SK-N-SH (cell line): ENCODE data around the gene SCN4A. TPM values are rescaled to one million over a fixed set of nuclear protein-coding genes. Genes with fewer than 3 reads are reported as not detected.
"Not testable (repeated sequence)": the region's sequence is repeated elsewhere in the genome, so short reads cannot be mapped to it uniquely, and the experiment has no call there.

Source experiments
- CTCF ChIA-PET: fragments of 300-600, 350-600 bp; formaldehyde crosslinking; extraction: SDS; loops from one replicate; lab custom pipeline; 2021; lab: Yijun Ruan, JAX
- POLR2A ChIA-PET: fragments of 350-600 bp; sonication (Branson Sonifier 250); formaldehyde crosslinking; extraction: SDS; loops from one replicate; lab custom pipeline; 2020; ENCODE audit warnings: antibody characterized with exemption, inconsistent platforms; lab: Yijun Ruan, JAX
- DNase-seq: peaks from one replicate; pipeline ENCODE4 v3.0.0; 2012
- H2AFZ ChIP-seq: fragments of 200-600 bp; sonication (generic); 2 replicates; pipeline ENCODE4 v1.8.1; 2016; ENCODE audit warnings: antibody characterized with exemption, mild to moderate bottlenecking, low read depth
- H3F3A ChIP-seq: fragments of 200-600 bp; sonication (generic); replicated peaks from 2 replicates; pipeline ENCODE3; 2016; ENCODE audit warnings: antibody characterized with exemption, mild to moderate bottlenecking; ENCODE audit not compliant: insufficient read depth
- H3K27ac ChIP-seq, 2 experiments: fragments of 200-500 bp in 1 of 2; fragments of 200-600 bp in 1 of 2; sonication (Bioruptor generic) in 1 of 2; sonication (generic), shearing (Covaris generic) in 1 of 2; 2 replicates each; pipeline versions ENCODE4 v1.5.1 to v1.6.1; 2014 to 2016; ENCODE audit warnings: low read depth in 2 of 2, inconsistent platforms in 1 of 2, low read length in 1 of 2, mild to moderate bottlenecking in 1 of 2, mixed read lengths in 1 of 2
- H3K27me3 ChIP-seq: fragments of 200-600 bp; sonication (generic), shearing (Covaris generic); 2 replicates; pipeline ENCODE4 v1.6.1; 2016; ENCODE audit warnings: mixed run types; ENCODE audit not compliant: insufficient read depth
- H3K36me3 ChIP-seq, 2 experiments: fragments of 200-500 bp in 1 of 2; fragments of 200-600 bp in 1 of 2; sonication (Bioruptor generic) in 1 of 2; sonication (generic) in 1 of 2; replicated peaks in 1 of 2; 2 replicates each; pipeline versions ENCODE3 to v1.5.1; 2014 to 2016; ENCODE audit warnings: low read length in 1 of 2, mild to moderate bottlenecking in 1 of 2; ENCODE audit not compliant: insufficient read depth in 2 of 2, control insufficient read depth in 1 of 2
- H3K4me1 ChIP-seq, 2 experiments: fragments of 200-500 bp in 1 of 2; fragments of 200-600 bp in 1 of 2; sonication (Bioruptor generic) in 1 of 2; sonication (generic), shearing (Covaris generic) in 1 of 2; 2 replicates each; pipeline versions ENCODE4 v1.5.1 to v1.6.1; 2014 to 2016; ENCODE audit warnings: low read depth in 1 of 2, low read length in 1 of 2, mixed run types in 1 of 2; ENCODE audit not compliant: insufficient read depth in 2 of 2, control insufficient read depth in 1 of 2
- H3K4me2 ChIP-seq: fragments of 200-600 bp; sonication (generic), shearing (Covaris generic); 2 replicates; pipeline ENCODE4 v1.6.1; 2017; ENCODE audit warnings: mixed run types
- H3K4me3 ChIP-seq, 2 experiments: fragments of 200-500 bp in 1 of 2; fragments of 200-600 bp in 1 of 2; sonication (Bioruptor generic) in 1 of 2; sonication (generic), shearing (Covaris generic) in 1 of 2; 2 replicates each; pipeline versions ENCODE4 v1.5.1 to v1.8.1; 2014 to 2016; ENCODE audit warnings: low read depth in 2 of 2, inconsistent platforms in 1 of 2, low read length in 1 of 2, mild to moderate bottlenecking in 1 of 2, mixed read lengths in 1 of 2, moderate library complexity in 1 of 2
- H3K79me2 ChIP-seq: fragments of 200-600 bp; sonication (generic); 2 replicates; pipeline ENCODE4 v1.8.1; 2017; ENCODE audit warnings: mild to moderate bottlenecking; ENCODE audit not compliant: insufficient read depth
- H3K9ac ChIP-seq: fragments of 200-600 bp; sonication (generic); 2 replicates; pipeline ENCODE4 v1.6.1; 2017; ENCODE audit warnings: mixed run types
- H3K9me2 ChIP-seq: fragments of 200-600 bp; sonication (generic); 2 replicates; pipeline ENCODE4 v1.6.1; 2017; ENCODE audit warnings: mixed run types
- H3K9me3 ChIP-seq: fragments of 200-600 bp; sonication (generic); 2 replicates; pipeline ENCODE4 v1.6.1; 2017; ENCODE audit warnings: mixed run types, mild to moderate bottlenecking, moderate library complexity
- H4K20me1 ChIP-seq: fragments of 200-600 bp; sonication (generic); 2 replicates; pipeline ENCODE4 v1.6.1; 2017; ENCODE audit warnings: mild to moderate bottlenecking, mixed run types; ENCODE audit not compliant: insufficient read depth
- FOSL2 ChIP-seq: IDR thresholded peaks from 2 replicates; pipeline ENCODE4 v1.4.0; 2012; ENCODE audit warnings: low read depth, mild to moderate bottlenecking, moderate library complexity, borderline replicate concordance
- RCOR1 ChIP-seq: fragments of 150-350 bp; IDR thresholded peaks from 2 replicates; pipeline ENCODE4 v1.6.1; 2017; ENCODE audit warnings: antibody characterized with exemption, low read length
- RXRA ChIP-seq: IDR thresholded peaks from 2 replicates; pipeline ENCODE4 v1.4.0; 2012; ENCODE audit warnings: low read depth, mild to moderate bottlenecking, borderline replicate concordance
- SMC3 ChIP-seq: IDR thresholded peaks from 2 replicates; pipeline ENCODE4 v1.6.1; 2012; ENCODE audit warnings: low read depth, low read length, improper control_type of control experiment
- TAF1 ChIP-seq: IDR thresholded peaks from 2 replicates; pipeline ENCODE4 v1.6.1; 2012; ENCODE audit warnings: low read depth, mild to moderate bottlenecking, low read length, moderate library complexity, borderline replicate concordance
- YY1 ChIP-seq: IDR thresholded peaks from 2 replicates; pipeline ENCODE4 v1.4.0; 2012; ENCODE audit warnings: low read depth, mild to moderate bottlenecking
- WGBS: methylation state at CpG from one replicate; pipeline ENCODE4 v1.1.6; 2017; ENCODE audit warnings: low lambda C conversion rate; 5-methylcytosine and 5-hydroxymethylcytosine counted together
- polyA plus RNA-seq, 3 experiments: library from polyadenylated mRNA; depleted of rRNA; stranded (reverse); fragments of >200 nt; gene quantifications; 2 replicates each; pipeline ENCODE4 v1.2.3, GENCODE V29; 2012
- TF ChIP-seq, protein P1 (sequence below): IDR thresholded peaks from 2 replicates; pipeline ENCODE4 v1.4.0; 2012; ENCODE audit warnings: low read depth, borderline replicate concordance
- TF ChIP-seq, protein P2 (sequence below): fragments of 150-350 bp; IDR thresholded peaks from 2 replicates; pipeline ENCODE4 v1.6.1; 2016; ENCODE audit warnings: mild to moderate bottlenecking, low read depth, low read length

Gene SCN4A
- polyA plus RNA-seq, 1 of the 3 experiments (the other 2 are of a cell fraction): not detected

GRCh38 chr17:63918305-63918704, 54.4 kb downstream of the SCN4A start:
- DNase-seq: no peak
- Histone ChIP-seq H3K4me3 (no peak overlapping the region), H3K9me3 (no peaks in the 10 kb centered on the region), H3K36me3 (no peaks in the 10 kb centered on the region), H3K27me3 (peaks cover 40% of the 10 kb centered on the region), H3K79me2 (no peaks in the 10 kb centered on the region), H3K9me2 (no peaks in the 10 kb centered on the region), H3K9ac (no peak overlapping the region), H3K4me2 (no peak overlapping the region), H3F3A (no peaks in the 10 kb centered on the region), H3K27ac (no peak overlapping the region), H3K4me1 (no peaks in the 10 kb centered on the region), H2AFZ (no peak overlapping the region), H4K20me1 (no peaks in the 10 kb centered on the region)
- TF ChIP-seq RCOR1 (no peak), FOSL2 (no peak), SMC3 (no peak), RXRA (no peak)
- TF ChIP-seq, protein P1, sequence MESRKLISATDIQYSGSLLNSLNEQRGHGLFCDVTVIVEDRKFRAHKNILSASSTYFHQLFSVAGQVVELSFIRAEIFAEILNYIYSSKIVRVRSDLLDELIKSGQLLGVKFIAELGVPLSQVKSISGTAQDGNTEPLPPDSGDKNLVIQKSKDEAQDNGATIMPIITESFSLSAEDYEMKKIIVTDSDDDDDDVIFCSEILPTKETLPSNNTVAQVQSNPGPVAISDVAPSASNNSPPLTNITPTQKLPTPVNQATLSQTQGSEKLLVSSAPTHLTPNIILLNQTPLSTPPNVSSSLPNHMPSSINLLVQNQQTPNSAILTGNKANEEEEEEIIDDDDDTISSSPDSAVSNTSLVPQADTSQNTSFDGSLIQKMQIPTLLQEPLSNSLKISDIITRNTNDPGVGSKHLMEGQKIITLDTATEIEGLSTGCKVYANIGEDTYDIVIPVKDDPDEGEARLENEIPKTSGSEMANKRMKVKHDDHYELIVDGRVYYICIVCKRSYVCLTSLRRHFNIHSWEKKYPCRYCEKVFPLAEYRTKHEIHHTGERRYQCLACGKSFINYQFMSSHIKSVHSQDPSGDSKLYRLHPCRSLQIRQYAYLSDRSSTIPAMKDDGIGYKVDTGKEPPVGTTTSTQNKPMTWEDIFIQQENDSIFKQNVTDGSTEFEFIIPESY: no peak
- ChIA-PET CTCF (interaction anchor here (1.0 to 6.7 kb wide), 36 partner anchors 11 to 501 kb away, joined by 3 to 214 read pairs (median 11); partner anchors contain the start of genes CD79B, ERN1, ICAM2 and PRR29), POLR2A (interaction anchor here (1.5 kb wide), 1 partner anchor 212 kb away, joined by 3 read pairs; the partner anchor contains the start of gene ERN1)
- WGBS: 71% methylated on average over 10 of the region's 10 CpGs

- CTCF ChIA-PET: interaction anchor here (1.7 to 6.7 kb wide), 16 partner anchors 14 to 502 kb away, joined by 6 to 214 read pairs (median 30); partner anchors contain the start of genes CD79B, ERN1 and PRR29
- POLR2A ChIA-PET: interaction anchor here (1.5 kb wide), 1 partner anchor 212 kb away, joined by 3 read pairs; the partner anchor contains the start of gene ERN1
- Histone ChIP-seq H3K9me3 (no peaks in the 10 kb centered on the region), H3K27ac (no peak overlapping the region), H2AFZ (no peak overlapping the region), H3K79me2 (no peaks in the 10 kb centered on the region), H3K36me3 (no peaks in the 10 kb centered on the region), H3F3A (no peaks in the 10 kb centered on the region), H3K27me3 (peaks cover 46% of the 10 kb centered on the region), H3K4me3 (no peak overlapping the region), H3K9me2 (no peaks in the 10 kb centered on the region), H3K9ac (no peak overlapping the region), H4K20me1 (no peaks in the 10 kb centered on the region), H3K4me1 (no peaks in the 10 kb centered on the region), H3K4me2 (no peak overlapping the region)
- 50% methylated on average over 13 of the region's 13 CpGs for WGBS
- no peak for DNase-seq
- no peak for TF ChIP-seq YY1
- TF ChIP-seq TAF1: no peak
- no peak for TF ChIP-seq SMC3
- TF ChIP-seq, protein P2, sequence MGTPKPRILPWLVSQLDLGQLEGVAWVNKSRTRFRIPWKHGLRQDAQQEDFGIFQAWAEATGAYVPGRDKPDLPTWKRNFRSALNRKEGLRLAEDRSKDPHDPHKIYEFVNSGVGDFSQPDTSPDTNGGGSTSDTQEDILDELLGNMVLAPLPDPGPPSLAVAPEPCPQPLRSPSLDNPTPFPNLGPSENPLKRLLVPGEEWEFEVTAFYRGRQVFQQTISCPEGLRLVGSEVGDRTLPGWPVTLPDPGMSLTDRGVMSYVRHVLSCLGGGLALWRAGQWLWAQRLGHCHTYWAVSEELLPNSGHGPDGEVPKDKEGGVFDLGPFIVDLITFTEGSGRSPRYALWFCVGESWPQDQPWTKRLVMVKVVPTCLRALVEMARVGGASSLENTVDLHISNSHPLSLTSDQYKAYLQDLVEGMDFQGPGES: no peak
These were observed 55.1 kb downstream of the SCN4A start for GRCh38 chr17:63917646-63918045.

DNA sequence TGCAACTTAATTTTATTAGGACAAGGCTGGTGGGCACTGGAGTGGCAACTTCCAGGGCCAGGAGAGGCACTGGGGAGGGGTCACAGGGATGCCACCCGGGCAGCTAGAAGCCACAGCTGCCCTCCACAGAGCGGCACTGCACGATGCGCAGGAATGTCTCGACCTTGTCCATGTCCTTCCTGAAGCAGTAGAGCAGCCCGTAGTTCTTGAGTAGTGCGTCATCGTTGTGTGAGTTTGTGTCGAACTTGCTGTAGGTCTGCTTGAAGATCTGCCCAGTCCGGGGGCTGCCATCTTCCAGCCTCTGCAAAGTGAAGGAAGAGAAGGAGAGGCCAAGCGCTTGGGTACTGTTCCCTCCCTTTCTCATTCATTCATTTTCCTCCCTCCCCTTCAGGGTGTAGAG, 55.5 kb downstream of the SCN4A start:
- H3K4me2 ChIP-seq, H4K20me1 ChIP-seq, H2AFZ ChIP-seq, H3K27ac ChIP-seq, H3K9ac ChIP-seq, H3K36me3 ChIP-seq, H3K9me2 ChIP-seq, H3K79me2 ChIP-seq, H3K9me3 ChIP-seq, H3F3A ChIP-seq, H3K4me3 ChIP-seq, H3K4me1 ChIP-seq, DNase-seq: not testable (repeated sequence)
- peaks cover 50% of the 10 kb centered on the region for H3K27me3 ChIP-seq
- 71% methylated on average over 11 of the region's 11 CpGs for WGBS
- ChIA-PET CTCF (interaction anchor here (3.4 to 6.7 kb wide), 9 partner anchors 14 to 215 kb away, joined by 27 to 214 read pairs (median 63); partner anchors contain the start of genes CD79B, ERN1 and PRR29), POLR2A (interaction anchor here (1.5 kb wide), 1 partner anchor 213 kb away, joined by 3 read pairs; the partner anchor contains the start of gene ERN1)
